ENCODE data around the gene CSF2.
A peak's percentile ranks its signal among the peaks of the same experiment; 100 is the strongest.

The CSF2 gene

DNA sequence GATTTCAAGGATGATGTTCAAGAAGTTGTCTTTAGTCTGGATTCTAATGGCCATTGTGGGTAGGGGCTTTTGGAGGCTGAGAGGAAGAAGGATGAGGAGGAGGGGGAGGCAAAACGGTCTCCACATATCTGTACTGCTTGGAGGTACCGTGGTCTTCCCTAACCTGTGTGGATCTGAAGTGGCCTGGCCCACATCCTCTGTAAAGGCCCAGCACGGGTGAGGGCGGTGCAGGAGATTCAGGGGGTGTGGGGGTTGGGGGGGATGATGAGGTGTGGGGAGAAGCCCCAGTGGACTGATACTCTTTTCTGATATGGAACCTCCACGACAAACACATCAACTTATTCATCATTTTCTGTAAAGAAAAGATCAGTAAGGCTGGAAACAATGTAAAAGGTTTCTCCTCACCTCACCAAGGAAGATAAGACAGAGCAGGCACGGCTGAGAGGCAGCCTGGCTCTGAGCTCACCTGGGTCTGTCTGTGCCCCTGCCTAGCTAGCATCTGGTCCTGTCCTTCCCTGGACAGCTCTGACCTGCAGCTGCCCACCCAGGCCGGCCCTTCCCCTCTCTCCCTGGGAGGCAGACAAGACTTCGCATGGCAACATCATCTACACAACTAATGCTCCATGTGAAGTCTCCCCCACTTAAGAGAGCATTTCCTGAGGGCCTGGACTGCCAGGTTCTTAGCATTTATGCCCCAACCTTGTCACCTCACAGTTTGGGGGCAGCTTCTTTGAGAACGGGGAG, 18.7 kb upstream of the CSF2 start:
- DNase-seq (ENCODE audit: low spot score): no peak

DNA sequence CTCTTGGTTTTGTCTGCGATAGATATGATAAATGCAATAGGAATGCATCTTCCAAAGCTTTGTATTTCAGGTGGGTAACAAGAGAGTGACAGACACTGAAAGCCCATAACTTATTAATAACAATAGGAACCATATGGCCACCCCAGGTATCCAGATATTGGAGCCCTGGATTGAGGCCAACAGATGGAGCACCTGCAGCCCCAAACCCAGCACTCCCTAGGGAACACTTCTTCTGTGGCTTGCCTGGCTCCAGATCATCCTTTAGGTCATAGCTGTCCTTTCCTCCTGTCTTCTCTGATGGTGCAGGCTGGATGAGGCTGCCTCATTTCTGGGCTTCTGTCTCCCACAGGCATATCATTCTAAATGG, 18.2 kb upstream of the CSF2 start:
- peak; percentile 1 for DNase-seq (ENCODE audit: low spot score)

DNA sequence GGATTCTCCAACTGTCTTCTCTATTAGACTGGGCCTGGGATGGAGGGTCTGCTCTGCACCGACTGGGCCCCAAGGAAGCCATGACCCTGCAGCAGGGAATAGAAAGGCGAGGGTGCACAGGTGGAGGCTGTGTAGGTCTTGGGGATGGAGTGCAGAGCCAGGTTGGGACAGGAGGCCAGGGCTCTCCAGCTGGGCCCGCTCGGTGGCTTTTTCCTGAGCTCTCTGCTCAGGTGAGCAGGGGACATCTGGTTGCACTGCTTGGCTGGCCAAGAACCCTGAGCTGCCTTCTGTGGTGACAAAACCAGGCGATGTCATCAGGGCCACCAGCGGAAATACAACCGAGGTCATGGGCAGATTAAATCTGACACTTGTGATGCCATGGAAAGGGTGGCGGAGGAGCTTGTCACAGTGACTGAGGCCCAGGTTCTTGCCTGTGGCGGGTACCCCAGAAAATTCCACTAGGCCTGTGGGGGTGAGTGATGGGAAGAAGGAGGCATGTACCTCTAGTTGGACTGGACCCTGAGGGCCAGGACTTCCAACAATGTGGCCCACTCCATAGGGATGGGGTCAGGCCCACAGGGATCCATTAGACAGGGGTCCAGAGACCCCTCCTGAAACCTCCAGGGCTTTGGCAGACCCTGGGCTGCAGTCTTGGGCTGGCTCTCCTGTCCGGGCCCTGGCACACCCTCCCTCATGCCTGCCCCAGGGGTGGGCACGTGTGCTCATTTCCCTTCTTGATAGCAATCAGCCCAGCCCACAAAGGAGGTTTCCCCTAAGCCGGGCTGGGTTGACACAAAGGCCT, 17.6 kb upstream of the CSF2 start:
- DNase-seq (ENCODE audit: low spot score): peak; percentile 4

GRCh38 chr5:132056610-132057497, 16.7 kb upstream of the CSF2 start:
- DNase-seq (ENCODE audit: low spot score): peak; percentile 2

GRCh38 chr5:132057498-132058255, 15.9 kb upstream of the CSF2 start:
- DNase-seq (ENCODE audit: low spot score): peak; percentile 3

DNA sequence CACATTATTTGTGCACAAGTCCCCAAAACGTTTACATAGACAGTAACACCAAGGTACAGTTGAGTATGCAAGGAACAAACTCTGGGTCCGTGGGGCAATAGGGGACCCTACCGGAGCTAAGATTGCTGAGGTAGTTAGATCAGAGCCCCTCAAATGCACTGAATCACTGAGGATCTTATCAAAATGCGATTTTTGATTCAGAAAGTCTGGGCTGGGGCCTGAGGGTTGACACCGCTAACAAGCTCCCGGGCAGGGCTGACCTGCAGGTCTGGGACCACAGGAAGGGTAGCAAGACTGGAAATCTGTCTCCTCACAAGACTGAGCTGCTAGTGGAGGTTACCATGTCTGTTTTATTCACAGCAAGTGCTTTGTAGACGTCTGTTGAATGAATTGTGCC, 14.9 kb upstream of the CSF2 start:
- DNase-seq (ENCODE audit: low spot score): no peak

DNA sequence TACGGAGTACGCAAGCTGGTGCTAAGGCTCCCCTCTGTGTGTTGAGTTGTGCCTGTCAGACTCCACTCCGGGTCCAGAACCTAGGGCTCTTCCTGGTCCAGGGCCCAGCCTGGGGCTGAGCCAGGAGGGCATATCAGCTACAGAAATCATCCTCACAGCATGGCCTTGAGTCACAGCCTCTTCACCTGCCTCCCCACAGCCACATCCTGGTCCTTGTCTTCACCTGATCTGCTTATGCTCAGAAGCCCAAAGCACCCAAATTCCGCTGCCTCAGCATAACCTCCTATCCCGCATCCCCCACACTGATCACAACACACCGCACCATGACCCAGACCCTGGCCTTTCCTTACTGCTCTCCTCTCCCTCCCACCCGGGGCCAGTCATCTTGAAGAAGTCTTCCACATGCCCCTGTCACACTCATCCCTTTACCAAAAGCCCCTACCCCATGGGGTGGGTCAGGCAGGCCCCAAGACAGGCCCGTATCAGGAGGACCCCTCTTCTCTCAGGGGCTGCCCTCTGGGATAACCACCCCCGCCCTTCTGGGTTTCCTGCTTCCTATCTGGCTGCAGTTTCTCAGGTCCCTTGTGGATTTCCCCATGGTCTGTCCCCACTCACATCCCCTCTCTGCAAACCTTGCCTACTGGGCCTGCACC, 14.4 kb upstream of the CSF2 start:
- no peak for DNase-seq (ENCODE audit: low spot score)

DNA sequence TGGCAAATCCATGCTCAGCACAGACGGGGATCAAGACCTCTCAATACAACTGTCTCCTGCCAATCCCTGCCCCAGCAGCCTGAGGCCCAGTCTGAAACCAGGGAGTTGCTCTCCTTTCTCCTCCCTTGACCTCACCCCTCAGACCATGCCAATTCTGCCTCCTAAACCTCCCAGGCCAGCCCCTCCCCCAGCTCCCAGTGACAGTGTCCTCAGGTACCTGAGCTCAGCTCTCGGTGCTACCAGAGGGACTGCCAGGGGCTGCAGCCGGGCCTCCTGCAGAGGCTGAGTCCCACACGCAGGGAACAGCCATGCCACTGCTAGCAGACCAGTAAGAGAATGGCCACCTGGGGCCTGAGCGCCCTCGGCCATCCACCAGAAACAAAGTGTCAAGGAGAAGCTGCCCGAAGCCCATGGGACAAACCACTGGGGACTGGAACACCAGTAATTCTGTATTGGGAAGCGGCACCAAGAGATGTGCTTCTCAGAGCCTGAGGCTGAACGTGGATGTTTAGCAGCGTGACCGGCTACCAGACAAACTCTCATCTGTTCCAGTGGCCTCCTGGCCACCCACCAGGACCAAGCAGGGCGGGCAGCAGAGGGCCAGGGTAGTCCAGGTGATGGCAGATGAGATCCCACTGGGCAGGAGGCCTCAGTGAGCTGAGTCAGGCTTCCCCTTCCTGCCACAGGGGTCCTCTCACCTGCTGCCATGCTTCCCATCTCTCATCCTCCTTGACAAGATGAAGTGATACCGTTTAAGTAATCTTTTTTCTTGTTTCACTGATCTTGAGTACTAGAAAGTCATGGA, 13.7 kb upstream of the CSF2 start:
- no peak for DNase-seq (ENCODE audit: low spot score)

- DNase-seq (ENCODE audit: low spot score): no peak
Measured at GRCh38 chr5:132060501-132061161, 13.0 kb upstream of the CSF2 start, which contains the start of gene IL3. TSS of gene IL3 (plus strand) at chr5:132060655. CDS start at chr5:132060707, 52 bp downstream.

GRCh38 chr5:132063090-132063911, 10.3 kb upstream of the CSF2 start:
- peak; percentile 86 for DNase-seq (ENCODE audit: low spot score)

GRCh38 chr5:132064140-132064539, 9.4 kb upstream of the CSF2 start:
- DNase-seq (ENCODE audit: low spot score): no peak

DNA sequence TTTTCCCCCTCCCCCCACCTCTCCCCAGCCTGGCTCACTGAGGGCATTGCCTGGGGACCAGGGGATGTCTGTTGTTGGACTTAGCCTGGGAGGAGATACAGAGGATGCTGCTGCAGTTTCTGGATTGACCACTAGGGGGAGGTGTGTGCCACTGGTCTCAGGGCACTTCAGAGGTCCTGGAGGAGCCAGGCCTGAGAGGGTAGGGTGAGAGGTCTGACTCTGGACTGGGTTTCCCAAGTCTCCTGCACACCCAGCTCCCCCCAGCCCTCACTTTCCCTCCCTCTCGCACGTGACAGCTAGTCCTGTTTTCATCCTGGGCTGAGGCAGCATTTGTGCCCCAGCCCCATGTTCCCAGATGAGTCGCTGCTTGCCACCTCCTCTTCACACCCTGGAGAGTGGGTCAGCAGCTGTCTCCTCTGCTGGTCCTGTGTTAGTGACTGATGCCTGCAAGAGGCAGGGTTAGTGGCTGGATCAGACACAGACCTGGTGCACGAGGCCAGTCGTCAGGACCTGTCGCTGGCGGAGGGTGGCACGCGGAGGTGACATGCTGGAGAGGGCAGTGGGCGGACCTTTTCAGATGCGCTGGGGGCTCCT, 8.8 kb upstream of the CSF2 start:
- DNase-seq (ENCODE audit: low spot score): peak; percentile 87

DNA sequence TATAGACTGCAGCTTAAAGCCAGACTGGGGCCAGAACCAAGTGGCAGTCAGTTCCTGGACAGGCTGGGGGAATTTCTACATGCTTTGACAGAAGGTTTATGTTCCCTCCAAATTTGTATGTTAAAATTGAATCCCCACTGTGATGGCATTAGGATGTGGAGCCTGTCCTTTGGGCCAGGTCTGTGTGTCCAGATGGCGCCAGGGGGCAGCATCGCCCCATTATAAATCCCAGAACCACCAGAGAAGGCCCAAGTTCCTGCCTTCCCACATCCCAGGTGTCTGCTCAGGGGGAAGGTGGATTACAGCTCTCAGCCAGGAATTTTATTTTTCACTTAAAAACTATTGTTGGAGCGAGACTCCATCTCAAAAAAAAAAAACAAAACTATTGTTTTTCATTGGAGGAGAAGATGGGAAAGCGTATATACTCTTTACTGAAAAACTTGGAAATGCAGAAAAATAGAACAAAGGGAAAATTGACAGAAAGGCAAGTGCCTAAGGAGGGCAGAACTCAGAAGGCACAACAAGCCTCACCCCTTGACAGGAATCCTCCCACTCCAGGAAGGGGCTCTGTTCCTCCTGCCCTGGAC, 8.1 kb upstream of the CSF2 start:
- DNase-seq (ENCODE audit: low spot score): peak; percentile 85

- no peak for DNase-seq (ENCODE audit: low spot score)
Measured at GRCh38 chr5:132065951-132066701, 7.5 kb upstream of the CSF2 start.

DNA sequence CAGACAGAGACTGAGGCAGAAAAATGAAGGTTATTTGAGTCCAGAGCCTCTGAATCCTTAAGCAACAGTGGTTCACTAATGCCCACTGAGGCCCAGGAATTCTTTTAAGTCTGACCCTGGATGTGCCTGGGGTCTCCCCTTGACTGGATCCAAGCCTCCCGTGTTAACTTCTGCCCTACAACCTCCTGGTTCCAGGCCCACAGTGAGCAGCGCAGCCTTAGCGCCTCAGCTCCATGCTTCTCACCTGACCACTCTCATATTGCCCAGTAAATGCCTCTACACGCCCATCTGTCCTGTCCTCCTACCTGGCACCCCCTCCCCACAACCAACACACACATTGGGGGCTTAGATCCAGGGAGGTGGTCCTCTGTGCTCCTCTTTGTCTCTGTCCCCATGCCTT, 6.7 kb upstream of the CSF2 start:
- DNase-seq (ENCODE audit: low spot score): no peak

- DNase-seq (ENCODE audit: low spot score): no peak
Measured at GRCh38 chr5:132067451-132067850, 6.1 kb upstream of the CSF2 start.
